GM12892 (cell line): Measurements from ENCODE around the gene IRGQ.

Source experiments
- POLR2A ChIP-seq: IDR thresholded peaks from 2 replicates; pipeline ENCODE4 v1.6.1; 2011; ENCODE audit warnings: low read depth, low read length, control low read depth
- POLR2AphosphoS5 ChIP-seq: IDR thresholded peaks from 2 replicates; pipeline ENCODE4 v1.6.1; 2011; ENCODE audit warnings: low read depth, low read length, control low read depth
- TAF1 ChIP-seq: IDR thresholded peaks from 2 replicates; pipeline ENCODE4 v1.6.1; 2011; ENCODE audit warnings: low read depth, mild to moderate bottlenecking, control low read depth, low read length, borderline replicate concordance

GRCh38 chr19:43607238-43608205, 11.6 kb upstream of the IRGQ start:
- TF ChIP-seq POLR2AphosphoS5 (no peak), POLR2A (peak; percentile 29; the same call in 1 of the 2 replicates), TAF1 (no peak)
